Activated naive CD4-positive, alpha-beta T cell treated with Interleukin-2 at 50 U/mL for 16 hours (primary cell): Measurements from ENCODE around the gene CNTROB.

ENCODE experiments used
- DNase-seq: peaks from one replicate; pipeline ENCODE4 v3.0.0-alpha.2; 2020

CNTROB gene

GRCh38 chr17:7931709-7932482 lies at the start of gene CNTROB, which contains the start of gene TRAPPC1:
CNTROB (plus strand) TSS chr17:7932206; CDS start chr17:7933080, 874 bp downstream.
TRAPPC1 (minus strand) TSS chr17:7931946; CDS start chr17:7931829, 117 bp downstream.
- DNase-seq = peak; percentile 100

GRCh38 chr17:7882629-7883028 lies 49.4 kb upstream of the CNTROB start:
- no peak for DNase-seq

- DNase-seq = peak; percentile 41
Observed at GRCh38 chr17:7883781-7884386, 48.1 kb upstream of the CNTROB start.

GRCh38 chr17:7884581-7885366 lies 47.2 kb upstream of the CNTROB start:
- peak; percentile 42 for DNase-seq

GRCh38 chr17:7885367-7886226 lies 46.4 kb upstream of the CNTROB start:
- DNase-seq = peak; percentile 52

GRCh38 chr17:7886227-7887037 lies 45.6 kb upstream of the CNTROB start:
- DNase-seq = peak; percentile 54

GRCh38 chr17:7887038-7887481 lies 44.9 kb upstream of the CNTROB start:
- DNase-seq = no peak

- DNase-seq = peak; percentile 92
Observed at GRCh38 chr17:7887482-7888183, 44.4 kb upstream of the CNTROB start.

GRCh38 chr17:7888184-7888920 lies 43.7 kb upstream of the CNTROB start, which contains the start of gene CHD3:
CHD3 (plus strand) TSS chr17:7888789; CDS start chr17:7889001, 212 bp downstream.
- DNase-seq = peak; percentile 66

- peak; percentile 40 for DNase-seq
Observed at GRCh38 chr17:7889166-7889955, 42.6 kb upstream of the CNTROB start.

GRCh38 chr17:7893187-7893880 lies 38.7 kb upstream of the CNTROB start:
- no peak for DNase-seq

- DNase-seq = no peak
Observed at GRCh38 chr17:7894226-7894625, 37.8 kb upstream of the CNTROB start.

GRCh38 chr17:7894866-7895265 lies 37.1 kb upstream of the CNTROB start:
- no peak for DNase-seq

- no peak for DNase-seq
Observed at GRCh38 chr17:7897090-7897489, 34.9 kb upstream of the CNTROB start.

GRCh38 chr17:7897773-7898172 lies 34.2 kb upstream of the CNTROB start:
- DNase-seq = peak; percentile 16

- DNase-seq = no peak
Observed at GRCh38 chr17:7903154-7904103, 28.6 kb upstream of the CNTROB start.

- DNase-seq = no peak
Observed at GRCh38 chr17:7909089-7909488, 22.9 kb upstream of the CNTROB start.
